ENCODE measurements around the gene NKIRAS1.

DNA sequence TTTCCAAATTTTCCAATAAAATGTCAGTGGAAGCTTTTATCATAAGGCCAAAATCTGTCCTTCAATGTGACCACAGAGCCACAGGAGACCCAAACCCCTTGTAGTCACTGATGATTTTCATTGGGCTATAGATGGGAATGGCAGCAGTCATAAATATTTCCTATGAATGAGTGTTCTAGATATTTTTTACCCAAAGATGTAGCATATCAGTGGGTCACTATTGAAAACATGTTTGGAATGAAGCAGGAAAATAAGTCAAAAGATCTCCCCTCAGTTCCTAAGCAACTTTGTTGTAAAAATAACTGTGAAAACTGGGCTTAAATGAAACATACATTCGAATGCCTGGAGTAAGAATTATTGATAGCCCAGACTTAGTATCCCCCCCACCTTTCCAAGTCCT lies 49.0 kb downstream of the NKIRAS1 start:
- TF ChIP-seq, protein P1, sequence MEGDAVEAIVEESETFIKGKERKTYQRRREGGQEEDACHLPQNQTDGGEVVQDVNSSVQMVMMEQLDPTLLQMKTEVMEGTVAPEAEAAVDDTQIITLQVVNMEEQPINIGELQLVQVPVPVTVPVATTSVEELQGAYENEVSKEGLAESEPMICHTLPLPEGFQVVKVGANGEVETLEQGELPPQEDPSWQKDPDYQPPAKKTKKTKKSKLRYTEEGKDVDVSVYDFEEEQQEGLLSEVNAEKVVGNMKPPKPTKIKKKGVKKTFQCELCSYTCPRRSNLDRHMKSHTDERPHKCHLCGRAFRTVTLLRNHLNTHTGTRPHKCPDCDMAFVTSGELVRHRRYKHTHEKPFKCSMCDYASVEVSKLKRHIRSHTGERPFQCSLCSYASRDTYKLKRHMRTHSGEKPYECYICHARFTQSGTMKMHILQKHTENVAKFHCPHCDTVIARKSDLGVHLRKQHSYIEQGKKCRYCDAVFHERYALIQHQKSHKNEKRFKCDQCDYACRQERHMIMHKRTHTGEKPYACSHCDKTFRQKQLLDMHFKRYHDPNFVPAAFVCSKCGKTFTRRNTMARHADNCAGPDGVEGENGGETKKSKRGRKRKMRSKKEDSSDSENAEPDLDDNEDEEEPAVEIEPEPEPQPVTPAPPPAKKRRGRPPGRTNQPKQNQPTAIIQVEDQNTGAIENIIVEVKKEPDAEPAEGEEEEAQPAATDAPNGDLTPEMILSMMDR (conservative IDR thresholded peaks at IDR 0.05): no peak
- no peak for TF ChIP-seq ZFX (IDR thresholded peaks at IDR 0.05)

All from C4-2B (cell line).